Activated CD4-positive, alpha-beta T cell treated with anti-CD3 and anti-CD28 coated beads for 1 hour (primary cell): Measurements from ENCODE around the gene PPFIA2.

Experiments used
- DNase-seq: peaks from one replicate; pipeline ENCODE4 v3.0.0-alpha.2; 2020

Gene PPFIA2

DNA sequence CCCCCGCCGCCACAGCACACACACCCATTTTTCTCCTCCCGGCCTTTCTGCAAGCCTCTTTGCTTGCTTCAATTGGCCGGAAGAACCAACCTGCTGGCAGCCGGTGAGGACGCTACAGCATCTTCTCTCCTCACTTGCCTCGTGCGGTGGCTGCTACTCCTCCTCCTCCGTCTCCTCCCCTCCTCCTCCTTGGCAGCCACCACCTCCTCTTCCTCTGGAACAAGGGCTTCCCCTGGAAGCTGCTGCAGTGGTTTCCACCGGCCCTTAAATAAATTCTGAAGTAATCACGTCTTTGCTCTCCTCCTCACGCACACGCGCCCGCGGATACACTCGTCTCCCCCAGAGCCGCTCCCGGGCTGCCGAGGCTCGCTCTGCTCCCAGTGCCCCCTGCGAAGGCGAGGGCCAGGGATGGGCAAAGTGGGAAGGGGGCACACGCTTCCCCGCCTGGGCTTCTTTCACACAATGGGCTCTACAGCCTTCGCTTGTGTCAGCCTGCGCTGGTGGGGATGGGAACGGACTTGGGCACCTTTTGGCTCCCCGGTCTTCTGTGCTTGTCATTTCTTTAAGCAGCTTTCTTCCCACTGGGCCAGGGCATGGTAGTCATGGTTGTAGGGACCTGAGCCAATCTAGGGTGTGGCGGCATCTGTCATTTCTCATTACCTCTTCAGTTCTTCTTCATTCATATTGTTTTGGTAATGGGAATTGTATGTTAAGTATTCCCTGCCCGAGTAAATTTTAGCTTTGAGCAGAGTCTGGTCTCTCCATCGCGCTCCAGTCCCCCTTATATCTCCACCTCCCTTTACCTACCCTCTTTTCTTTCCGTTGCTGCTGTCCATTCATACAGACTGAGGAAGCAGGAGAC lies at the start of gene PPFIA2:
PPFIA2 (minus strand) TSS at position 161 of the 862 bp plus-strand sequence.
- DNase-seq = no peak

DNA sequence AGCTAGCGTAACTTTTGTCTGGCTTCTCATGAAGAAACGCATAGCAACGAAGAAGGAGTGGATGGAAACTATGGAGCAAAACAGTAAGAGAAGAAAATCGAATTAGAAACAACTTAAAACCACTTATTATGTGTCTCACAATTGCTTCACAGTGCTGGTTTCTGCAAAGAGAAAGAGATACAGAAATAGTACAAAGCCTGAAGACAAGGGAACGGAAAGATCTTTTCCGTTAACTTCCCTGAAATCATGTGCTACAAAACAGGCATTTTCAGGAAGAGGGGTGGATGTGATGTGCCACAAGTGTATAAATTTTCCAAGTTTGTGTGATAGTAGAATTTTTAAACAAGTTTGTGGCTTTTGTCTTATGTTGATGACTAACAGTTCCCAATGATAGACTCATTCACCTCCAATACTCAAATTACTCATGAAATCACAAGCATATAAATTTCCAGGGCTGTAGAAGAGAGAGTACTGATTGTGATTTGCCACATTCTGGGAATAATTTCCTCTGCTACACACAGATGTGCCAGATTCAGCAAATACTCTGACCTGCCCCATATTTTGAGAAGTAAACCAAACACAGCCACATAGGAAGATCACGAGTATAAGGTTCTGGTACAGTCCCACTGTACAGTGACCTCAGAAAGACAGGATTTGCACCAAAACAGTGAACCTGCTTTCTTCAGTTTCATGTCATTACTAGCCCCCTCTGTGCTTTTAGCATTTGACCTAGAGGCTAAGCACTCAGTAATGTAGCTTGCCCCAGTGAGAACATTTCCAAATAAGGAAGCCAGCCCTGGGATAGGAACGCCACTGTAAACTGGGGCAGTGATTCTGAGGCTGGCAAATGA lies 41.4 kb upstream of the PPFIA2 start:
- no peak for DNase-seq

DNA sequence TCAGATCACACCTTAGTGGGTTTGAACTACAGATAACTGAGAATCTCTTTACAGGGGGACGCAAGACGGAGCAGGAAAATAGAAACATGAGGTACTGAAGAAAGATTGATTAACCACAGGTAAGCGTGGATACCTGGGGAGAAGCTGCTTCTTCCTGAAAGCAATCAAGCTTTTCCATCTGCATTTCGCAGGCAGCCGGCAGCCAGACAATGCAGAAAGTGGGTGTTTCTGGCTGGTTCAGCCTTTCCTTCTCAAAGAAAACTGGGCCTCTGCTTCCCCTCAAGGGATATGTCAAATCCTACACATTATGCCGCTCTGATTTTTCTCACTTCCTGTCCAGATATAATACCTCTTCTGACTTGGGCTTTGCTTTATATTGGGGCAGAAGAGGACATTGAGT lies 39.1 kb upstream of the PPFIA2 start:
- DNase-seq = no peak

- no peak for DNase-seq
Observed at GRCh38 chr12:81797100-81797499, 38.0 kb upstream of the PPFIA2 start.

DNA sequence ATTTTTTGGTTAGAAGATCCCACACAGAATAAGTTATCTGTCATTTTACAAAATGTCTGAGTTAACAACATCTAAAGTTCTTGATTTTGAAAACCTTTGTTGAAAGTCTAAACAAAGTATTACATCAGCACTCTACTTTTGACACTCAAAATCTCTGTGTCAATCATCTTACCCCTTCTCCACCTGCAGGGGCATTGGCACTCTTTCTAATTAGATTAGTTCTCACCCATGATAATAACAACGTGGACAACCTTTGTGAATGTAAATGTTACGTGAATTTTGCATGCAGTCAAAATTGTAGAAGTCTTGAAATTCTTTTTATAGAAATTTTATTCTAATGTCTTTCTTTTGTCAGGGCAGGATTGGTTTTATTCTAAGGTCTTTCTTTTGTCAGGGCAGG lies 33.5 kb upstream of the PPFIA2 start:
- DNase-seq = no peak

- no peak for DNase-seq
Observed at GRCh38 chr12:81779216-81779615, 20.1 kb upstream of the PPFIA2 start.

DNA sequence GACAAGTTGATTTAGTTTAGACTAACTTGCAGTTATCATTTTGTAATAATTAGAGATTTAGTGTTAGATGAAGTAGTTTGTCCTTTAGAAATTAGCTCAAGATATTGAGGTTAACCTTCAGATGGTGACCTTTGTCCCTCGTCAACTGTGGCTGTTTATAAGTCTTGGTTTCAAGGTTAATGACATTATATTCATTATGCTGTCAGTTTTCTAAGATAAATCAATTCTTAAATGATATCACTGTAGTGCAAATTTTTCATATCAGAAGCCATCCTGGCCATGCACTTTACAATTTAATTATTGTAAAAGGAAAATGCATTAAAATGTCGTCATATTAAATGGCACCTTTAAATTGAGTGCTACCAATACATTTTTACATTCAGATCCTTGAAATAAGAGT lies 19.6 kb upstream of the PPFIA2 start:
- no peak for DNase-seq

DNA sequence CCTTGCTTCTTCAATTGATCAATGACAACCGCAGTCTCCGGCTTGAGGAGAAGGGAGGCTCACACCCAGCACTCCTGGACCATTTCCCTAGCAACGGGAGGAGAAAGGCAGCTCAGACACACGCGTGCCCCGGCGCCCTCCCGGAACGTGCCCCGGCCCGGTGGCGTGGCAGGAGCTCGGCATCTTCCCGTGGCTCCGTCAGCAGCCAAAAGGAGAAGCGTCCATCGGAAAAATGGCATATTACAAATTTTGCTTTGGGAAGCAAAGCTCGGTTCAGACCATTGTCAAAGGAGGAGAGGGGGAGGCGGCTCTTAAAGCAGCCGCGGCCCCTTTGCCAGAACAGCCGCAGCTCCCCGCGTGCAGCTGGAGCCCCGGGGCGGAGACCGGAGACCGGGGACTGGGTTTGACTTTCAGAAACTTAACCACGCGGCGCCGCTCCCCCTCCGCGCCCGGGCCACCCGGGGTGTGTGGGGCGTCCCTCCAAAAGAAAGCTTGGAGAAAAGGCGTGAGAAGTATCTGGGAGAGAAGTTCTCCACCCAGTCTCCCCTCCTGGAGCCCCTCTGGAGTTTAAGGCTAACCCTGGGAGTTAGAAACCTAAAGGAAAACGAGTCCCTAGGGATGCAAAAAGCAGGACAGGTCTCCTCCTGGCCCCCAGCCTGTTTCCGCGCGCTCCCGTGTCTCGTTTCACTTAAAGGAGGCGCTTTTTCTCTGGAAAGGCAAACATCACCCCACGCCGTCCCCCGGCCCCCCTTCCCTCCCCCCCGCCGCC lies 545 bp downstream of the PPFIA2 start:
- DNase-seq = no peak

GRCh38 chr12:81757731-81758365 lies 1.3 kb downstream of the PPFIA2 start:
- no peak for DNase-seq

- DNase-seq = no peak
Observed at GRCh38 chr12:81729781-81730180, 29.4 kb downstream of the PPFIA2 start.

DNA sequence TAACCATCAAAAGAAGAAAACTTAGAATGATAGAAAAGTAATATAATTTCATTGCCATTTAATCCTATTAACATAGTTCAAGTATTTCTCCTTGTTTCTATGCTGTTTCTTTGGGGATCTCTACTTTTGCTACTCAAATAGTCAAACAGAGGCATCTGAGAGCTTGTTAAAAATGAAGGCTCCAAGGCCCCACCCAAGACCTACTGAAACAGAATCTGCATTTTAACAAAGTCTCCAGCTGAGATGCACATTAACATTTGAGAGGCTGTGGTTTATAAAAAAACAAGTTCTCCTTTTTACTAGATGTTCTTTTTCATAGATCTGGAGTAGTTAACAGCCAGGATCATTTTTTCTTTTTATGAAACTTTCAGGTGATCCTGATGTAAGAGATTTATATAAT lies 31.8 kb downstream of the PPFIA2 start:
- DNase-seq = no peak

GRCh38 chr12:81726634-81727033 lies 32.5 kb downstream of the PPFIA2 start:
- no peak for DNase-seq

GRCh38 chr12:81723361-81723760 lies 35.8 kb downstream of the PPFIA2 start:
- DNase-seq = no peak

DNA sequence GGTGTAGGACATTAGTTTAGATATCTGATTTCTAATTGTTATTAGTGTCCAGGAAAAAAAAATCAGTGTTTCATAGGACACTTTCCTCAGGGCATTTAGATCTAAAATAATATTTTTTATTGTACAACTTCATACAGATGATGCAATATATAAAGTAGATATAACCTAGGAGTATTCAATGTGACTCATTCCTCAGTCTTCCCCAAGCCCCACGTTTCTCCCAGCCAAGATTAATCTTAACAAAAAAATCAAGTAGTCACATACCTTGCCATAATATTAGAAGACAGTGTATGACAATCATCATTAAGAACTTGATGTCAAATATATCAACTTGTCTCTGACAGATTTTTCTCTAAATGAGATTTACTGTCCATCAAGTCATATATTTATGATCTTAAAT lies 37.1 kb downstream of the PPFIA2 start:
- no peak for DNase-seq

- DNase-seq = no peak
Observed at GRCh38 chr12:81718616-81719015, 40.5 kb downstream of the PPFIA2 start.

DNA sequence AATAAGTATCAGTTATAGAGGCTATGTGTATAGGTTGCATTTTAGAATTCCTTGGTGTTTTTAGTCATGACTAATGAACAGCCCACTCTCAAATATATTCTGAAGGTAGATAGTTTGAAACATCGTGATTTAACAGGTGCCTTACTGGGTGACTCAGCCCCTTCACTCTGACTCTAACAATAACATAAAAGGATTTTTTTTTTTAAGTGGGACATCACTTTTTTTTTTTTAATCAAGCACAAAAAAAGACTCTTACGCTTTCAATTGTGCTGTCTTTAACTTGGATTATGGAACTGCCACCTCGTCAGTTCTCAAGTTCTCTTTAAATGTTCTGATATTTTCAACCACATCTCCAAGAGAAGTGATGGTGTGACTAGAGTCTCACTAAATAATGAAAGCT lies 46.6 kb downstream of the PPFIA2 start:
- no peak for DNase-seq

DNA sequence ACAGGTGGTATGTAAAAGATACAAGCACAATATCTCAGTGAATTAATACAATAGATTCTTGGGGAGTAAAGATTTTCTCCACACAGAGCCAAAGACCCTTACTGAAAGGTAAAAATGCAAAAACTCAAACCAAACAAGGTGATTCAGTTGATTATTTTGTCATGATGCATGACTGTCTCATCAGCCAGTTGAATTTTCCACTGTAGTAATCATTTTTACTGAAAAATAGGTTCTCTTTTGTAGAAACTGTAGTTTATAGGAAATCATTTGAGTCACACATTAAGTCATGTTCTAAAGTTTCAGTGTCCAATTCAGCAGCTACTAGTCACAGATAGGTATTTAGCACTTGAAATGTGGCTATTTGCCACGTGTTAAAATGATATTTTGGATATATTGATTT lies 53.6 kb downstream of the PPFIA2 start:
- DNase-seq = no peak

- DNase-seq = no peak
Observed at GRCh38 chr12:81699551-81699950, 59.6 kb downstream of the PPFIA2 start.

DNA sequence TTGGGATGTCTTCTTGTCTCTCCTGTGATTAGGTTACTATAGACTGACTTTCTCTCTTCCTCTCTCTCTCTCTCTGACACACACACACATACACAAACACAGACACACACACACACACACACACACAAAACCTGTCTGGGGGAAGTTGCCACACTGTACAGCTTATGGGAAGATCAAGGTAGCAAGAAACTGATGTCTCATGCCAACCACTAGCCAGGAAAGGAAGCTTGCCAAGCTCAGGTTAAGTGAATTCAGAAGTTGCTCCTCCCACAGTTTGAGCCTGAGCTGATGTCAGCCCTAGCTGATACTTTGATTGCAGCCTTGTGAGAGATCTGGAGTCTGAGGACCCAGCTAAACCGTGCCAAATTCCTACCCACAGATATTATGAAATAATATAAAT lies 67.1 kb downstream of the PPFIA2 start:
- no peak for DNase-seq

GRCh38 chr12:81683881-81684280 lies 75.3 kb downstream of the PPFIA2 start:
- no peak for DNase-seq

DNA sequence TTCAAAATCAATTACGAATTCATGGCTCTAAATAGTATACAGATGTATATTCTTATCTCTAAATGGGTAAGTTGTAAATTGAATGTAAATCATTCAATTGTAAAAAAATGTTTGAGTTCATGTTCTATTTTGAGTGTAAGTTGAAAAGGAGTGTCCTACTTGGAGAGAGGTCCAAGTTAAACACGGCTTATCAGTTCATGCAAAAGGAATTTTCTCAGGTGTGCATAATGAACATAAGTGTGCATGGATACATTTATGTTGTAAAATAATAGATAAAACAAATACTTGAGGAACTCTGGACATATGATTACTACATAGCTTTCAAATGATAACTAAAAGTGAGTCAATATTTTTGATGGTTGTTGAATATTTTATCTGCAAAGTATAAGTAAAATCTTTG lies 79.5 kb downstream of the PPFIA2 start:
- no peak for DNase-seq

DNA sequence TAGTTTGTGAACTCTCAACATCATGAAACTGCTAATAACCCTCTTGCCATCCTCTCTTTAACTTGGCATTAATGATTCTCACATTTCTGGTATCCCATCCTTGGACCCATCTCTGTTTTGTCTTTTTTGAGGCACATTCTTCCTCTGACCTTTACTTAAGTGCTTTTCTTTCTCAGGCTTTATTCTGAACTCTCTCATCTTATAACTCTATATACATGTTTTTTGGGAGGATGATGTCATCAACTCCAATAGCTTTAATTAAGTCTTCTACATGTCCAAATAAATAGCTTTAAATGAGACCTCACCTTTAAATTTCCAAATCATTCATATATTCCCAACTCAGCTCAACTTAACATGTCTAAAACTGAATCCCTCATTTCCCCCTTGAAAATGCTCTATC lies 88.4 kb downstream of the PPFIA2 start:
- DNase-seq = no peak

DNA sequence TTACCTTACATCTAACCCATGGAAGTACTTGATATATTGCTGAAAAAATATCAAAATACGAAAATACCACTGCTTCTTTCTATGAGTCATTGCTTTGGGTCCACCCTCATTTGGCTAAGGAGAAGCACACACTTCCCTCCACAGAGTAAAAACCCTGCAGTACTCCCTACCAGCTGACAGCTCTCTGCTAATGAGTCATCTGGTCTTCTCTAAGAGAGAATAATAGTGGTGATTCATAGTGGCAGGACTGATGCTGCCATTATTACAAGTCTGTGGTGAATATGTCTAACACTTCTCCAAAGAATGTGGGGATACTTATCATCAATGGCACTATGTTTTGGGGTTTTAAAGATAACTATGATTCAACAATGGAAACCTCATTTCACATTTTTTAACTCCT lies 90.7 kb downstream of the PPFIA2 start:
- DNase-seq = no peak
